Cerebellar nuclear complex (tissue), 1 donor: ENCODE results near the gene TIAM2.
"Not testable (repeated sequence)": the region's sequence is repeated elsewhere in the genome, so short reads cannot be mapped to it uniquely, and the experiment has no call there.

ENCODE experiments used
- DNase-seq, 2 experiments: peaks; one replicate each; lab custom pipeline; 2025; lab: John Stamatoyannopoulos, UW

Gene TIAM2

GRCh38 chr6:155196911-155197310, 201.8 kb downstream of the TIAM2 start:
- no peak for DNase-seq

- no peak for DNase-seq
Observed at GRCh38 chr6:155197932-155198331, 202.8 kb downstream of the TIAM2 start.

- no peak for DNase-seq
Observed at GRCh38 chr6:155200012-155200411, 204.9 kb downstream of the TIAM2 start.

GRCh38 chr6:155201461-155202226, 206.5 kb downstream of the TIAM2 start:
- no peak for DNase-seq

- no peak for DNase-seq
Observed at GRCh38 chr6:155207223-155207622, 212.1 kb downstream of the TIAM2 start.

- DNase-seq: no peak
Observed at GRCh38 chr6:155212106-155212505, 217.0 kb downstream of the TIAM2 start.

GRCh38 chr6:155212616-155213380, 217.7 kb downstream of the TIAM2 start:
- DNase-seq: no peak

GRCh38 chr6:155213611-155214372, 218.7 kb downstream of the TIAM2 start:
- DNase-seq: no peak

- DNase-seq: no peak
Observed at GRCh38 chr6:155215906-155216305, 220.8 kb downstream of the TIAM2 start.

GRCh38 chr6:155216312-155217046, 221.4 kb downstream of the TIAM2 start:
- no peak for DNase-seq

GRCh38 chr6:155218711-155219110, 223.6 kb downstream of the TIAM2 start:
- DNase-seq: not testable (repeated sequence)

- DNase-seq: no peak
Observed at GRCh38 chr6:155219299-155219698, 224.2 kb downstream of the TIAM2 start.

GRCh38 chr6:155219858-155220301, 224.8 kb downstream of the TIAM2 start:
- DNase-seq: no peak

GRCh38 chr6:155221086-155221485, 226.0 kb downstream of the TIAM2 start:
- DNase-seq: no peak

GRCh38 chr6:155222506-155222905, 227.4 kb downstream of the TIAM2 start:
- no peak for DNase-seq

- DNase-seq: no peak
Observed at GRCh38 chr6:155223646-155224451, 228.7 kb downstream of the TIAM2 start.

GRCh38 chr6:155224618-155225017, 229.5 kb downstream of the TIAM2 start:
- no peak for DNase-seq

GRCh38 chr6:155227046-155227445, 231.9 kb downstream of the TIAM2 start:
- DNase-seq: no peak

GRCh38 chr6:155228546-155229166, 233.5 kb downstream of the TIAM2 start:
- no peak for DNase-seq

GRCh38 chr6:155230975-155231374, 235.9 kb downstream of the TIAM2 start:
- DNase-seq: not testable (repeated sequence)
